Stimulated activated naive CD8-positive, alpha-beta T cell treated with anti-CD3 and anti-CD28 coated beads, Interleukin-15, Interleukin-2, amounts not matched to agents 100 ng/mL and 50 ng/mL, for 24 hours (primary cell): ENCODE results near the gene SCN4B.

ENCODE experiments used
- H3K27ac Mint-ChIP-seq: one replicate; pipeline ENCODE4 v1.8.0; 2021; ENCODE audit warnings: mild to moderate bottlenecking, mixed read lengths
- H3K27me3 Mint-ChIP-seq: one replicate; pipeline ENCODE4 v1.8.0; 2021; ENCODE audit warnings: mixed read lengths
- H3K36me3 Mint-ChIP-seq: one replicate; pipeline ENCODE4 v1.8.0; 2021; ENCODE audit warnings: low read depth, mixed read lengths
- H3K4me1 Mint-ChIP-seq: one replicate; pipeline ENCODE4 v1.8.0; 2021; ENCODE audit warnings: low read depth, mixed read lengths
- H3K4me3 Mint-ChIP-seq: one replicate; pipeline ENCODE4 v1.8.0; 2021; ENCODE audit warnings: mild to moderate bottlenecking, mixed read lengths
- H3K9me3 Mint-ChIP-seq: one replicate; pipeline ENCODE4 v1.8.0; 2021; ENCODE audit warnings: mixed read lengths

SCN4B gene

GRCh38 chr11:118148856-118149255, 3.8 kb downstream of the SCN4B start:
- H3K27me3 Mint-ChIP-seq, result peaks cover 52% of the 10 kb centered on the region
- H3K4me3 Mint-ChIP-seq, result no peak overlapping the region
- no peaks in the 10 kb centered on the region for H3K9me3 Mint-ChIP-seq
- peaks cover 9% of the 10 kb centered on the region for H3K4me1 Mint-ChIP-seq
- no peak overlapping the region for H3K27ac Mint-ChIP-seq
- no peaks in the 10 kb centered on the region for H3K36me3 Mint-ChIP-seq

GRCh38 chr11:118148240-118148639, 4.4 kb downstream of the SCN4B start:
- H3K27me3 Mint-ChIP-seq, result peaks cover 53% of the 10 kb centered on the region
- peaks cover 4% of the 10 kb centered on the region for H3K4me1 Mint-ChIP-seq
- H3K9me3 Mint-ChIP-seq, result no peaks in the 10 kb centered on the region
- no peaks in the 10 kb centered on the region for H3K36me3 Mint-ChIP-seq
- H3K27ac Mint-ChIP-seq, result no peak overlapping the region
- no peak overlapping the region for H3K4me3 Mint-ChIP-seq

DNA sequence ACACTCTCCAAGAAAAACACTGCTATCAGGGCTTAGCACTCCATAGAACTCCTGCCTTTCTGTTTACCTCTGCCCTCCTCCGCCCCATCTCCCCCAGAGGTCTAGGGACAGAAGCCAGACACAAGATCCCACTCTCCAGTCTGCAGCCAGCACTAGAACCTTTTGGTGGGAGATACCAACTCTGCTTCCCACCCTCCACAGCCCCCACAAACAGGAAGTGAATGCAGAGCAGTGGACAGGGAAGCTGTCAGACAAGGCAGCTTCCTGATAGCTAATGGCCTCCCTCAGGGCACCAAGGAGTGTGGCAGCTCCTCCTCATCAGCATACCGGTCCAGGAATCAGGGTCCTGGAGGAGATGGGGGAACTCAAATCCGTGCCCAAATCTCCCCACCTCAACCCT, 5.1 kb downstream of the SCN4B start:
- Mint-ChIP-seq H3K4me1 (peaks cover 4% of the 10 kb centered on the region), H3K36me3 (no peaks in the 10 kb centered on the region), H3K9me3 (no peaks in the 10 kb centered on the region), H3K27me3 (peaks cover 56% of the 10 kb centered on the region), H3K27ac (no peak overlapping the region), H3K4me3 (no peak overlapping the region)

GRCh38 chr11:118146554-118146953, 6.1 kb downstream of the SCN4B start:
- peak overlapping the region; percentile 18 for H3K27ac Mint-ChIP-seq
- no peaks in the 10 kb centered on the region for H3K9me3 Mint-ChIP-seq
- H3K27me3 Mint-ChIP-seq, result peaks cover 59% of the 10 kb centered on the region
- peaks cover 4% of the 10 kb centered on the region for H3K4me1 Mint-ChIP-seq
- H3K4me3 Mint-ChIP-seq, result peak overlapping the region; percentile 75
- no peaks in the 10 kb centered on the region for H3K36me3 Mint-ChIP-seq

- Mint-ChIP-seq H3K36me3 (no peaks in the 10 kb centered on the region), H3K27ac (no peak overlapping the region), H3K9me3 (no peaks in the 10 kb centered on the region), H3K27me3 (peaks cover 53% of the 10 kb centered on the region), H3K4me1 (peaks cover 4% of the 10 kb centered on the region), H3K4me3 (peak overlapping the region; percentile 78)
These were observed 7.1 kb downstream of the SCN4B start for GRCh38 chr11:118145285-118146227.

DNA sequence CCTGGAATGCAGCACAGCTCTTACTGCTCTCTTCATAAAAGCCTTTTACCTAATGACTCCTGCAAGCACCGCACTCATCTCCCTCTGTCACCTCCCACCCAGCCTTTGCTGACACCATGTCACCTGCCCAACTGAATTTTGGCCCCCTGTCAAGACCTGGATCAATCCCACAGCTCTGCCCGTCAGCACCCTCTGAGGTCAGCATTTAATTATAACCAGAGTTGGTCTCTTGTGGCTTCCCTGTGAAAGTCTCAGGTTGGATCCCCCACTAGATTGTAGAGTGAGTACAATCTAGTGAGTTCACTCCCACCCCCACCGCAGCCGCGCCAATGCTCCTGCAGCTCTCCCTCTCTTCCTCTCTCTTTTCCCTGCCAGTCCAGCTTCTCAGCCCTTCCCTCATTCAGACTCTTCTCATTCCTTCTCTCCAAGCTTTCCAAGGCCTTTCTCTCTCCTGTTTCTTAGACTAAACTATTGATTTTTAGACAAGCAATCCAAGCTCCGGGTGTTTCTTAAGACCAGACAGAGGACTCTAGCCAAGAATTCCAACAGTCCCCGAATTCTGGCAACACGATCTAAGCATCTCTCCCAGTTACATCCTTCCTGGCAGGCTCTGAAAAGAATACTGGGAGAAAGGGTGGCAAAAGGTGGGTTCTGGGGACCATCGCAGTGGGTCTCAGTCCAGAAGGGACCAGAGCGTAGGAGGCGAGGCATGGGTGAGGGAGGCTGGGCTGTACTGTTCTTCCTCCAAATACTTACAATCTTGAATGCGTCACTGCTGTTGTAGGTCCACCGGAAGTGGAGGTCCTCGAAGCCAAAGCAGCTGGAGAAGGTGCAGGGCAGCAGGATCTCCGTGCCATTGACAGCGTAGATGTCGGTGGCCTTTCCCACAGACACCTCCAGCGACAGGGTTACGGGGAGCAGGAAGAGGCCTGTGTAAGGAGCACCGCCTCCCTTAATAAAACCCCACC, 8.0 kb downstream of the SCN4B start:
- H3K27me3 Mint-ChIP-seq, result peaks cover 51% of the 10 kb centered on the region
- H3K9me3 Mint-ChIP-seq, result no peaks in the 10 kb centered on the region
- no peak overlapping the region for H3K27ac Mint-ChIP-seq
- no peaks in the 10 kb centered on the region for H3K36me3 Mint-ChIP-seq
- peak overlapping the region; percentile 78 for H3K4me3 Mint-ChIP-seq
- peaks cover 4% of the 10 kb centered on the region for H3K4me1 Mint-ChIP-seq

DNA sequence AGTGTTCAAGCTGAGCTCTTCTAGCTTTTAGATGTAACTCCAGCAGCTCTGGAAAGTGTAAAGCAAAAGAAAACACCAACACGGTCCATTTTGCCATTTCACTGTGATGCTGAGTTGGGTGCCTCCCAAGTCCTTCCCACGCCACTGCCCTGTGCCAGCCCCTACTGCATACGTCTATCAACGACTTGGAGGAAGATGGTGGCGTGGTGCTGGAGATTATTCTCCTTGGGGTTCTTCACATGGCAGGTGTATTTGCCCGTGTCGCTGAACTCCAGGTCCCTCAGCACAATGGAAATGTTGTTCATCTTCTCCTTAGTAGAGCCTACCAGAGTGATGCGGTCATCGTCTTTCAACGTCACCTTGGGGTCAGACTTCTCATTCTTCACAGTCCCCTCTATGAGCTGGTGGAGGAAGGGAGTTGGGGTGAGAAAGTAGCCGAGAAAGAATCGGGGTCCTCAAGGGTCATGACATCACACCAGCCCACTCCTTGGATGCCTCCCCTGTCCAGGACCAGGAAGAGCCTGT, 8.9 kb downstream of the SCN4B start:
- Mint-ChIP-seq H3K27ac (no peak overlapping the region), H3K36me3 (no peaks in the 10 kb centered on the region), H3K4me3 (no peak overlapping the region), H3K9me3 (no peaks in the 10 kb centered on the region), H3K27me3 (peaks cover 57% of the 10 kb centered on the region), H3K4me1 (peaks cover 4% of the 10 kb centered on the region)

GRCh38 chr11:118142809-118143208, 9.8 kb downstream of the SCN4B start:
- Mint-ChIP-seq H3K9me3 (no peaks in the 10 kb centered on the region), H3K4me1 (peaks cover 4% of the 10 kb centered on the region), H3K27ac (no peak overlapping the region), H3K36me3 (no peaks in the 10 kb centered on the region), H3K27me3 (peaks cover 53% of the 10 kb centered on the region), H3K4me3 (no peak overlapping the region)

GRCh38 chr11:118142081-118142480, 10.5 kb downstream of the SCN4B start:
- H3K4me3 Mint-ChIP-seq, result no peak overlapping the region
- H3K27ac Mint-ChIP-seq, result no peak overlapping the region
- no peaks in the 10 kb centered on the region for H3K9me3 Mint-ChIP-seq
- H3K27me3 Mint-ChIP-seq, result peaks cover 48% of the 10 kb centered on the region
- peaks cover 4% of the 10 kb centered on the region for H3K4me1 Mint-ChIP-seq
- no peaks in the 10 kb centered on the region for H3K36me3 Mint-ChIP-seq

GRCh38 chr11:118139578-118139977, 13.0 kb downstream of the SCN4B start:
- Mint-ChIP-seq H3K4me1 (no peaks in the 10 kb centered on the region), H3K27ac (no peak overlapping the region), H3K36me3 (no peaks in the 10 kb centered on the region), H3K4me3 (no peak overlapping the region), H3K27me3 (peaks cover 44% of the 10 kb centered on the region), H3K9me3 (no peaks in the 10 kb centered on the region)

- Mint-ChIP-seq H3K27ac (no peak overlapping the region), H3K27me3 (peaks cover 44% of the 10 kb centered on the region), H3K4me1 (no peaks in the 10 kb centered on the region), H3K9me3 (no peaks in the 10 kb centered on the region), H3K4me3 (no peak overlapping the region), H3K36me3 (no peaks in the 10 kb centered on the region)
These were observed 13.7 kb downstream of the SCN4B start for GRCh38 chr11:118138839-118139420.

- Mint-ChIP-seq H3K4me1 (no peaks in the 10 kb centered on the region), H3K9me3 (no peaks in the 10 kb centered on the region), H3K36me3 (no peaks in the 10 kb centered on the region), H3K27ac (no peak overlapping the region), H3K27me3 (peaks cover 28% of the 10 kb centered on the region), H3K4me3 (no peak overlapping the region)
These were observed 15.8 kb downstream of the SCN4B start for GRCh38 chr11:118136801-118137200.

DNA sequence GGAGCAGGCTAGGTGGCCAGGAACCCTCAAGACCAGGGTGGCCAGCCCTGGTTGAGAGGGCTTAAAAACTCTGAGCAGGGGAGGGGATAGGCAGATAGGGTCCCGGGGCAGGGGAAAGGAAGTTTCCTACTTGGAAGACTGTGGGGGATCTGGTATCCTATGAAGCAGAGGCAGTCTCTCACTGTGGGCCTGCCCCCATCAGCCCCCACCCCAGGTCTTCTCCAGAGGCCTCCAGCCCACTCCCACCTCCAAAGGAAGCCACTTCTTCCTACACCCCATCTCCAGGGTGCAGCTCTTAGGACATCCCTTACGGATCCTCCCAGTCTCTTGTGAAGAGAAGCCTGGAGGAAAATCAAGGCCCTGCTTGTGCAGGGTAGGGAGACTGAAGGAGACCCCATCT, 16.3 kb downstream of the SCN4B start:
- no peaks in the 10 kb centered on the region for H3K36me3 Mint-ChIP-seq
- H3K9me3 Mint-ChIP-seq, result no peaks in the 10 kb centered on the region
- no peak overlapping the region for H3K27ac Mint-ChIP-seq
- peaks cover 27% of the 10 kb centered on the region for H3K27me3 Mint-ChIP-seq
- no peak overlapping the region for H3K4me3 Mint-ChIP-seq
- no peaks in the 10 kb centered on the region for H3K4me1 Mint-ChIP-seq

DNA sequence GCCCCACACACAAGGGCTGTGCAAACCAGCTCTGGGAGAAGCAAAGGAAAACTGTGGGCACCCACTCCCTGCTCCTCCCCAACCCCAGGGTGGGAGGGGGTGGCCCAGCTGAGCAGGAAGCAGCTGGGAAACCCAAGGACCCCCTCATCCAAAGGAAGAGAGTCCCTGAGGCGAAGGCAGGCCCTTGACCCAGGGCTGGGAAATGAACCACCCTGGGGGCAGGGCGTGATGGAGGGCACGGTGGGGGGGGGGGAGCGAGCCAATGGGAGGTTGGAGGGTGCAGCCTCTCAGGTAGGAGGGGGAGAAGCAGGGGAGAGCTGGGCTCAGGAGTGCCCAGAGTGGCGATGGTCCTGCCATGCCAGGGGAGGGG, 16.8 kb downstream of the SCN4B start:
- Mint-ChIP-seq H3K36me3 (no peaks in the 10 kb centered on the region), H3K4me3 (no peak overlapping the region), H3K4me1 (no peaks in the 10 kb centered on the region), H3K27ac (no peak overlapping the region), H3K9me3 (no peaks in the 10 kb centered on the region), H3K27me3 (peaks cover 25% of the 10 kb centered on the region)
